Panc1 (cell line): ENCODE data around the gene SNCB. TPM values are rescaled to one million over a fixed set of nuclear protein-coding genes. Genes with fewer than 3 reads are reported as not detected.

Source experiments
- ATAC-seq: fragments of 200-7000 bp; cut with Tn5 transposase; 2 replicates; pipeline ENCODE4 v1.9.1; 2020; ENCODE audit warnings: mild to moderate bottlenecking, moderate library complexity
- BruUV-seq: library from RNA; stranded (reverse); fragments of 400-500 nt; replicated peaks from 2 replicates; lab custom pipeline; 2021; lab: Mats Ljungman, UMichigan
- CTCF ChIA-PET: fragments of 300-600 bp; sonication (Branson Sonifier 250); formaldehyde crosslinking; loops from one replicate; lab custom pipeline; 2022; ENCODE audit warnings: antibody characterized with exemption; lab: Charles Lee
- POLR2A ChIA-PET: fragments of 300-600 bp; sonication (Branson Sonifier 250); formaldehyde crosslinking; loops from one replicate; lab custom pipeline; 2022; ENCODE audit warnings: antibody characterized with exemption; lab: Charles Lee
- DNase-seq: peaks from one replicate; pipeline ENCODE4 v3.0.0-alpha.2; 2010; ENCODE audit warnings: low read depth, low spot score
- H3K27ac ChIP-seq: 2 replicates; pipeline ENCODE4 v1.5.1; 2011; ENCODE audit warnings: mild to moderate bottlenecking, low read length, inconsistent platforms
- H3K27me3 ChIP-seq: fragments of 200-500 bp; sonication (Bioruptor generic); 2 replicates; pipeline ENCODE4 v1.6.0; 2014; ENCODE audit warnings: low read length, inconsistent platforms; ENCODE audit not compliant: control insufficient read depth, insufficient read depth
- H3K36me3 ChIP-seq: fragments of 200-500 bp; sonication (Bioruptor generic); 2 replicates; pipeline ENCODE4 v1.5.1; 2014; ENCODE audit warnings: inconsistent platforms, mild to moderate bottlenecking, low read length, moderate library complexity; ENCODE audit not compliant: control insufficient read depth, insufficient read depth
- H3K4me1 ChIP-seq: 2 replicates; pipeline ENCODE4 v1.5.1; 2011; ENCODE audit warnings: inconsistent platforms, mild to moderate bottlenecking, low read length, moderate library complexity; ENCODE audit not compliant: control insufficient read depth, insufficient read depth
- H3K4me3 ChIP-seq, 2 experiments: 2 replicates each; pipeline ENCODE4 v1.5.1; 2011 to 2012; ENCODE audit warnings: low read depth in 2 of 2, low read length in 2 of 2, mild to moderate bottlenecking in 2 of 2, inconsistent platforms in 1 of 2, moderate library complexity in 1 of 2
- H3K9me3 ChIP-seq: fragments of 200-500 bp; sonication (Bioruptor generic); 2 replicates; pipeline ENCODE4 v1.5.1; 2014; ENCODE audit warnings: low read depth, mild to moderate bottlenecking, inconsistent platforms, low read length, moderate library complexity; ENCODE audit not compliant: control insufficient read depth, insufficient read depth
- CTCF ChIP-seq: fragments of 450-650 bp; IDR thresholded peaks from 2 replicates; pipeline ENCODE4 v1.5.1; 2017; ENCODE audit warnings: mild to moderate bottlenecking
- POLR2AphosphoS5 ChIP-seq: IDR thresholded peaks from 2 replicates; pipeline ENCODE4 v1.6.1; 2012; ENCODE audit warnings: mild to moderate bottlenecking, low read depth, low read length, moderate library complexity
- REST ChIP-seq, 2 experiments: IDR thresholded peaks; 2 replicates each; pipeline ENCODE4 v1.6.1; 2011 to 2012; ENCODE audit warnings: low read depth in 2 of 2, control low read depth in 1 of 2, low read length in 1 of 2, mild to moderate bottlenecking in 1 of 2, moderate library complexity in 1 of 2; ENCODE audit not compliant: insufficient read depth in 1 of 2
- SIN3A ChIP-seq: IDR thresholded peaks from 2 replicates; pipeline ENCODE4 v1.6.1; 2012; ENCODE audit warnings: low read depth, mild to moderate bottlenecking, low read length, moderate library complexity, borderline replicate concordance; ENCODE audit not compliant: insufficient read depth
- TCF7L2 ChIP-seq: IDR thresholded peaks from 2 replicates; pipeline ENCODE4 v1.6.1; 2011; ENCODE audit warnings: mild to moderate bottlenecking, low read depth, low read length, inconsistent platforms
- in situ Hi-C: cut with HindIII; loops from 2 replicates; pipeline ENCODE4 v1.10.0; 2016; ENCODE audit warnings: low sequenced_read_pairs, low pct_unique_long_range_greater_than_20kb
- intact Hi-C: fragments of 100-400 bp; cut with micrococcal nuclease; formaldehyde crosslinking; loops from one replicate; pipeline ENCODE4 v1.10.0; 2022; ENCODE audit not compliant: unreplicated experiment
- total RNA-seq: library from RNA; stranded (reverse); gene quantifications from one replicate; pipeline ENCODE4 v1.2.1, GENCODE V29; 2021; ENCODE audit not compliant: unreplicated experiment

SNCB gene
- total RNA-seq, 1 experiment from 2014 or later, result 0.77 TPM

DNA sequence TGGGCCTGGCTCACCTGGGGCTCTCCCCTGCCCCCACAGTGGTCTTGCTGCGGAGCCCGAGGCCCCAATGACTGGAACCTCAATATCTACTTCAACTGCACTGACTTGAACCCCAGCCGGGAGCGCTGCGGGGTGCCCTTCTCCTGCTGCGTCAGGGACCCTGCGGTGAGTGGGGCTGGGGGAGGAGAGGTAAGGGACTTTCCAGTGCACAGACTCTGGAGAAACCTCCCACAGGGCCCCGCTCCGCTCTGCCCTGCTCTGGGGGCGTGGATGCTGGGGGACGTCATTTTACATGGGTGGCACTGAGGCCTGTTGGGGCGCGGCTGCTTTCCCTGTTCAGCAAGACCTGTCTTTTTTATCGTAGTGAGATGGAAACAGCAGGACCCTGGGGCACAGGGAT is 24.5 kb upstream of the SNCB start:
- ATAC-seq, result no peak
- Histone ChIP-seq H3K9me3 (no peaks in the 10 kb centered on the region), H3K4me1 (no peaks in the 10 kb centered on the region), H3K27ac (no peak overlapping the region), H3K27me3 (no peaks in the 10 kb centered on the region), H3K4me3 (no peak overlapping the region), H3K36me3 (no peaks in the 10 kb centered on the region)
- TF ChIP-seq REST (IDR thresholded peaks at IDR 0.05; ENCODE audit: insufficient read depth in 1 of 2, low read depth in 2 of 2, low read length in 1 of 2) (no peak), TCF7L2 (no peak), SIN3A (no peak), CTCF (no peak), POLR2AphosphoS5 (no peak)
- intact Hi-C loops (no loop called here), in situ Hi-C loops (no loop called here)
- no TSS peak for BruUV-seq
- DNase-seq, result no peak
- POLR2A ChIA-PET, result no interaction called here
- CTCF ChIA-PET, result interaction anchor here (0.5 kb wide), 1 partner anchor 204 kb away, joined by 4 read pairs; no protein-coding TSS in a partner anchor

DNA sequence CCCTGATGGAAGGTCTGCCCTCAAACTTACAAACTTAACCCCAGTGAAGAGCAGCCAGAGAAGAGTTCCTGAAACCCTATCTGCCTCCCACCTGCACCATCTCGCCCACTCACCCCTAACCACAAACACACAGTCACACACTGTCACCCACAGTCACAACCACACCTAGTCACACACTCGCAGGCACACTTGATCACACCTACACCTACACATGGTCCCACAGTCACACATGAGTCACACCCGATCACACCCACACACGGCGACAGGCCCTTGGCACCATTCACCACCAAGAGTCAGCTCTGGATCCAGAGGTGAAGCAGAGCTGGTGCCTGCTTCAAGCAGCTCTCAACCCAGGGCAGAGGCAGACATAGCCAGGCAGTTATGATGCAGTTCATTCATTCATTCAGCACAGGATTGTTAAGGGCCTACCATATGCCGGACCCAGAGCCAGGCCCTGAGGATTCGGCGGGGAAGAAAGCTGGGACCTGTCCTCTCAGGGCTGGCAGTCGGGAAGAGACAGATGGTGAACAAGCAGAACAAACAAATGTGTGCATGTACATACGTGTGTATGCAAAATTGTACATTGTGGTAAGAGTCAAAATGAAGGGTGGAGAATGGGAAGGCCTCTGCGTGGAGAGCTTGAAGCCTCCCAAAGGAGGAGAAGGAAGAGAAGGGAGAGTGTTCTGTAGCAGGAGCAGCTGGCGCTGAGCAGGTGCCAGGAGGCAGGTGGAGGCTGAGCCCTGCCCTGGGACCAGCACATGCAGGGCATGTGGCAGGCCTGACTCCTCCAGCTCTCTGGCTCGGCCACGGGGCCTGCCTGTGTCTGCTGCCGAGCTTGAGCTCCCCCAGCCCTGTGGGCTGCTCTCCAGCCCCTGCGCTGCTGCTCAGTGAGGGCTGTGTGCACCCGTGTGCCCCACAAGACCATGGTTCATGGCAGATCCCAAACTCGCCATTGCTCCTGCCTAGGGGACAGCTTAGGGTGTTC is 23.4 kb upstream of the SNCB start:
- Histone ChIP-seq H3K36me3 (no peaks in the 10 kb centered on the region), H3K27me3 (no peaks in the 10 kb centered on the region), H3K4me1 (peaks cover 3% of the 10 kb centered on the region), H3K27ac (no peak overlapping the region), H3K4me3 (no peak overlapping the region), H3K9me3 (no peaks in the 10 kb centered on the region)
- TF ChIP-seq CTCF (no peak), TCF7L2 (no peak), SIN3A (no peak), REST (IDR thresholded peaks at IDR 0.05; ENCODE audit: insufficient read depth in 1 of 2, low read depth in 2 of 2, low read length in 1 of 2) (no peak), POLR2AphosphoS5 (no peak)
- ChIA-PET CTCF (interaction anchor here (0.6 kb wide), 1 partner anchor 458 kb away, joined by 11 read pairs; no protein-coding TSS in a partner anchor), POLR2A (no interaction called here)
- BruUV-seq, result no TSS peak
- DNase-seq (no peak), ATAC-seq (no peak)
- intact Hi-C loops (no loop called here), in situ Hi-C loops (no loop called here)
